Natural killer cell (primary cell): Measurements from ENCODE around the gene ARL14EP. TPM values are rescaled to one million over a fixed set of nuclear protein-coding genes. Genes with fewer than 3 reads are reported as not detected.
A peak's percentile ranks its signal among the peaks of the same experiment; 100 is the strongest.

Experiments
- ATAC-seq, 3 donors: fragments of 150-1000 bp in 2 of 3; fragments of 200-7000 bp in 1 of 3; cut with Tn5 transposase; 1 replicate in 1 of 3; 2 replicates in 2 of 3; pipeline ENCODE4 v1.10.0; 2021; ENCODE audit warnings: mild to moderate bottlenecking in 2 of 3, moderate library complexity in 2 of 3
- DNase-seq, 2 donors: peaks; one replicate each; pipeline versions ENCODE4 v3.0.0 to v3.0.0-alpha.2; 2013 to 2021; ENCODE audit warnings: mixed read lengths in 1 of 2
- H3K27ac ChIP-seq: one replicate; pipeline ENCODE4 v1.5.1; 2013; ENCODE audit warnings: mild to moderate bottlenecking, low read length
- H3K27me3 ChIP-seq: one replicate; pipeline ENCODE4 v1.6.1; 2013; ENCODE audit warnings: low read length; ENCODE audit not compliant: control insufficient read depth, insufficient read depth
- H3K36me3 ChIP-seq: one replicate; pipeline ENCODE4 v1.6.1; 2013; ENCODE audit warnings: low read length; ENCODE audit not compliant: control insufficient read depth, insufficient read depth
- H3K4me1 ChIP-seq: one replicate; pipeline ENCODE4 v1.6.1; 2013; ENCODE audit warnings: low read length; ENCODE audit not compliant: control insufficient read depth, insufficient read depth
- H3K4me3 ChIP-seq: one replicate; pipeline ENCODE4 v1.5.1; 2013; ENCODE audit warnings: low read length
- H3K9me3 ChIP-seq: one replicate; pipeline ENCODE4 v1.6.1; 2013; ENCODE audit warnings: low read length; ENCODE audit not compliant: control insufficient read depth, insufficient read depth
- H3K27ac Mint-ChIP-seq, 2 donors: one replicate each; pipeline ENCODE4 v1.8.0; 2022; ENCODE audit warnings: mild to moderate bottlenecking in 2 of 2, mixed read lengths in 2 of 2, moderate library complexity in 1 of 2
- H3K27me3 Mint-ChIP-seq, 2 donors: one replicate each; pipeline ENCODE4 v1.8.0; 2022; ENCODE audit warnings: low read depth in 2 of 2, mixed read lengths in 2 of 2
- H3K36me3 Mint-ChIP-seq: one replicate; pipeline ENCODE4 v1.8.0; 2022; ENCODE audit warnings: mixed read lengths
- H3K4me1 Mint-ChIP-seq, 2 donors: one replicate each; pipeline ENCODE4 v1.8.0; 2022; ENCODE audit warnings: mixed read lengths in 2 of 2
- H3K4me3 Mint-ChIP-seq: one replicate; pipeline ENCODE4 v1.8.0; 2022; ENCODE audit warnings: mild to moderate bottlenecking, moderate library complexity, mixed read lengths
- H3K9me3 Mint-ChIP-seq, 2 donors: one replicate each; pipeline ENCODE4 v1.8.0; 2022; ENCODE audit warnings: mixed read lengths in 2 of 2
- WGBS: methylation state at CpG from one replicate; pipeline ENCODE4 v1.1.7; 2013; ENCODE audit warnings: missing lambda C conversion rate; ENCODE audit not compliant: insufficient coverage; 5-methylcytosine and 5-hydroxymethylcytosine counted together
- intact Hi-C: fragments of 100-400 bp; cut with micrococcal nuclease; formaldehyde crosslinking; loops from one replicate; pipeline ENCODE4 v1.14.2; 2022
- total RNA-seq, 4 donors: library from RNA; stranded (reverse); fragments of 120-200 nt in 1 of 4; gene quantifications; one replicate each; pipeline versions ENCODE4 v1.2.3 to v1.2.4, GENCODE V29; 2013 to 2022
- TF ChIP-seq, protein P1 (sequence below): fragments of 200-600 bp; IDR thresholded peaks from one replicate; pipeline ENCODE4 v1.8.0; 2022; ENCODE audit warnings: antibody characterized with exemption

Gene ARL14EP
- total RNA-seq, 3 donors from 2014 or later (not counting 1 experiment from before 2014, with no cell fraction given): 22.7 to 41.9 (median 22.8) TPM

DNA sequence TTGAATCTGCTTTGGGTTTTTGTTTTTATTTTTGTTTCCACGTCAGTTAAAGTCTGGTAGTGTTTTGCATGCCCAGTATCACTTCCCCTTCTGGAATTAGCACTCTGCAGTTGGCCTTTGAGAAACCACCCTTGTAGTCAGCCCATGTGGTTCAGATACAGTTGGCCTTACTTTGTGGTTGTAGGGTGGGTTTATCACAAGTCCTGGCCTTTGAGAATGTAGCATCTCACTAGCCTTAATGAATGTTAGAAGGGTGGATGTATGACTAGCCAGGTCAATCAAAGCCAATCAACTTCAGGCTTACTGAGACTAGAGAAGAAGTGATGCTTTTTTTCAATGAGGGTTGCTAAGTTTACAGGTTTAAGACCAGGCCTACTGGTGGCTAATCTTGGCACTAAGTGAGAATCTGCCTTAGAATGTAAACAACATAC lies 19.8 kb downstream of the ARL14EP start:
- no peak for DNase-seq
- no peaks in the 10 kb centered on the region for H3K27me3 ChIP-seq
- H3K27ac Mint-ChIP-seq: peak overlapping the region; percentile 44 to 79
- H3K27ac ChIP-seq: peak overlapping the region; percentile 45
- peaks cover 3% of the 10 kb centered on the region for H3K4me1 ChIP-seq
- intact Hi-C loops: no loop called here
- no peaks in the 10 kb centered on the region for H3K9me3 ChIP-seq
- no peak overlapping the region for H3K4me3 ChIP-seq
- ATAC-seq: peak in 2 of 3 donors; percentile 55 to 64
- peaks cover 16% of the 10 kb centered on the region for H3K36me3 ChIP-seq
- peaks cover 9 to 20% of the 10 kb centered on the region in 2 donors for H3K4me1 Mint-ChIP-seq
- TF ChIP-seq, protein P1, sequence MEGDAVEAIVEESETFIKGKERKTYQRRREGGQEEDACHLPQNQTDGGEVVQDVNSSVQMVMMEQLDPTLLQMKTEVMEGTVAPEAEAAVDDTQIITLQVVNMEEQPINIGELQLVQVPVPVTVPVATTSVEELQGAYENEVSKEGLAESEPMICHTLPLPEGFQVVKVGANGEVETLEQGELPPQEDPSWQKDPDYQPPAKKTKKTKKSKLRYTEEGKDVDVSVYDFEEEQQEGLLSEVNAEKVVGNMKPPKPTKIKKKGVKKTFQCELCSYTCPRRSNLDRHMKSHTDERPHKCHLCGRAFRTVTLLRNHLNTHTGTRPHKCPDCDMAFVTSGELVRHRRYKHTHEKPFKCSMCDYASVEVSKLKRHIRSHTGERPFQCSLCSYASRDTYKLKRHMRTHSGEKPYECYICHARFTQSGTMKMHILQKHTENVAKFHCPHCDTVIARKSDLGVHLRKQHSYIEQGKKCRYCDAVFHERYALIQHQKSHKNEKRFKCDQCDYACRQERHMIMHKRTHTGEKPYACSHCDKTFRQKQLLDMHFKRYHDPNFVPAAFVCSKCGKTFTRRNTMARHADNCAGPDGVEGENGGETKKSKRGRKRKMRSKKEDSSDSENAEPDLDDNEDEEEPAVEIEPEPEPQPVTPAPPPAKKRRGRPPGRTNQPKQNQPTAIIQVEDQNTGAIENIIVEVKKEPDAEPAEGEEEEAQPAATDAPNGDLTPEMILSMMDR: no peak
- WGBS: 25% methylated on average over 1 of the region's 1 CpG
- no peaks in the 10 kb centered on the region for H3K27me3 Mint-ChIP-seq
- H3K4me3 Mint-ChIP-seq: no peak overlapping the region
- H3K9me3 Mint-ChIP-seq: no peaks in the 10 kb centered on the region
- H3K36me3 Mint-ChIP-seq: no peaks in the 10 kb centered on the region

DNA sequence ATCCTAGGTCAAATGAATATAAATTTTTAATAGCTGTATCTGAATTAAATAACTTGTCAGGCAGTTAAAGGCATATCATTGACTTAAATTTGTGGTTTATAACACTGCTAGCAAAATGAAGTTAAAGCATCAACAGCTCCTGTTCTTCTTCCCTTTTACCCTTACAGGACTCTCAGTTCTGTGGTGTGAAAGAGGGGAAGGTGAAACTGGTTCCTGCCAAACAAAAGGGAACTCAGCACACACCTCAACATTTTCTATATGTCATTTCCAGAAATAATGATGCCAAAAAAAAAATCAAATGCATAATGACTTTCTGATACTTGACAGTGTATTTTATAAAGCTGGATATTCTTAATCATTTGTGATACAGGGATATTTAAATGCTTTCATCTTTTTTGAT lies 21.2 kb downstream of the ARL14EP start:
- H3K4me1 ChIP-seq: peaks cover 3% of the 10 kb centered on the region
- no peaks in the 10 kb centered on the region for H3K27me3 ChIP-seq
- no peak overlapping the region for H3K4me3 Mint-ChIP-seq
- intact Hi-C loops: no loop called here
- H3K36me3 Mint-ChIP-seq: no peaks in the 10 kb centered on the region
- ATAC-seq (no peak), DNase-seq (no peak)
- H3K9me3 Mint-ChIP-seq: no peaks in the 10 kb centered on the region
- peaks cover 6% of the 10 kb centered on the region for H3K36me3 ChIP-seq
- peak overlapping the region; percentile 25 for H3K27ac ChIP-seq
- H3K27me3 Mint-ChIP-seq: no peaks in the 10 kb centered on the region
- TF ChIP-seq, protein P1: no peak
- peaks cover 9 to 20% of the 10 kb centered on the region in 2 donors for H3K4me1 Mint-ChIP-seq
- H3K4me3 ChIP-seq: no peak overlapping the region
- peak overlapping the region in 1 of 2 donors; percentile 67 for H3K27ac Mint-ChIP-seq
- H3K9me3 ChIP-seq: no peaks in the 10 kb centered on the region

DNA sequence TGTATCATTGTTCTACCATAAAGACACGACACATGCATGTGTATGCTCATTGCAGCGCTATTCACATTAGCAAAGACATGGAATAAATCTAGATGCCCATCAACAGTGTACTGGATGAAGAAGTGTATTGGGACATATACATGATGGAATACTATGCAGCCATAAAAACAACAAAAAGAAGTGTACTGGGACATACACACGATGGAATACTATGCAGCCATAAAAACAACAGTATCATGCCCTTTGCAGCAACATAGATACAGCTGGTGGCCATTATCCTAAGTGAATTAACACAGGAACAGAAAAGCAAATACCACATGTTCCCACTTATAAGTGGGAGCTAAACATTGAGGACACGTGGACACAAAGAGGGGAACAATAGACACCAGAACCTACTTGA lies 22.7 kb downstream of the ARL14EP start:
- peaks cover 3% of the 10 kb centered on the region for H3K4me1 ChIP-seq
- no peaks in the 10 kb centered on the region for H3K27me3 ChIP-seq
- Mint-ChIP-seq H3K27ac (peak overlapping the region in 1 of 2 donors; percentile 43), H3K4me1 (peaks cover 9 to 20% of the 10 kb centered on the region in 2 donors), H3K9me3 (no peaks in the 10 kb centered on the region), H3K27me3 (no peaks in the 10 kb centered on the region), H3K4me3 (no peak overlapping the region), H3K36me3 (no peaks in the 10 kb centered on the region)
- intact Hi-C loops: loop anchor here (1.0 to 5.0 kb wide), 3 partner anchors 307 to 1662 kb away; no protein-coding TSS in a partner anchor
- DNase-seq: no peak
- H3K9me3 ChIP-seq: no peaks in the 10 kb centered on the region
- WGBS: 100% methylated on average over 3 of the region's 4 CpGs
- H3K27ac ChIP-seq: no peak overlapping the region
- ATAC-seq: no peak
- no peak overlapping the region for H3K4me3 ChIP-seq
- H3K36me3 ChIP-seq: no peaks in the 10 kb centered on the region
- TF ChIP-seq, protein P1: no peak

- no peaks in the 10 kb centered on the region for H3K9me3 ChIP-seq
- Mint-ChIP-seq H3K9me3 (no peaks in the 10 kb centered on the region), H3K36me3 (no peaks in the 10 kb centered on the region), H3K4me3 (no peak overlapping the region), H3K27ac (no peak overlapping the region), H3K27me3 (no peaks in the 10 kb centered on the region), H3K4me1 (peaks cover 9 to 20% of the 10 kb centered on the region in 2 donors)
- H3K4me1 ChIP-seq: peaks cover 3% of the 10 kb centered on the region
- DNase-seq (peak in 1 of 2 donors; percentile 76), ATAC-seq (peak; percentile 64 to 79 (median 77))
- TF ChIP-seq, protein P1: peak; percentile 81
- no peaks in the 10 kb centered on the region for H3K27me3 ChIP-seq
- no peak overlapping the region for H3K27ac ChIP-seq
- H3K4me3 ChIP-seq: no peak overlapping the region
- intact Hi-C loops: loop anchor here (1.0 to 5.0 kb wide), 3 partner anchors 307 to 1661 kb away; no protein-coding TSS in a partner anchor
- H3K36me3 ChIP-seq: no peaks in the 10 kb centered on the region
- no CpG with 5 or more reads among the region's 5 CpGs for WGBS
Observed at GRCh38 chr11:30346068-30346688, 23.3 kb downstream of the ARL14EP start.
